ENCODE results near the gene FBXW7. TPM values are rescaled to one million over a fixed set of nuclear protein-coding genes. Genes with fewer than 3 reads are reported as not detected.
A peak's percentile ranks its signal among the peaks of the same experiment; 100 is the strongest.

Gene FBXW7
- total RNA-seq, 1 donor from 2014 or later = 21.0 TPM

- Mint-ChIP-seq H3K36me3 (ENCODE audit: unreplicated experiment) (peaks cover 2% of the 10 kb centered on the region), H3K27ac (ENCODE audit: unreplicated experiment) (peak overlapping the region; percentile 75), H3K9me3 (ENCODE audit: unreplicated experiment) (no peaks in the 10 kb centered on the region), H3K27me3 (ENCODE audit: unreplicated experiment) (no peaks in the 10 kb centered on the region), H3K4me3 (ENCODE audit: unreplicated experiment) (peak overlapping the region; percentile 84), H3K4me1 (ENCODE audit: unreplicated experiment) (peaks cover 38% of the 10 kb centered on the region)
- DNase-seq (ENCODE audit: extremely low spot score, unreplicated experiment) = no peak
- TF ChIP-seq CTCF (IDR thresholded peaks at IDR 0.05) = no peak
Measured at GRCh38 chr4:152534541-152535359, 1.1 kb downstream of the FBXW7 start.

GRCh38 chr4:152531479-152531878 lies 4.4 kb downstream of the FBXW7 start:
- H3K9me3 Mint-ChIP-seq (ENCODE audit: unreplicated experiment) = no peaks in the 10 kb centered on the region
- no peaks in the 10 kb centered on the region for H3K27me3 Mint-ChIP-seq (ENCODE audit: unreplicated experiment)

GRCh38 chr4:152530600-152530999 lies 5.3 kb downstream of the FBXW7 start:
- no peak for DNase-seq (ENCODE audit: extremely low spot score, unreplicated experiment)
- peaks cover 2% of the 10 kb centered on the region for H3K36me3 Mint-ChIP-seq (ENCODE audit: unreplicated experiment)
- H3K27me3 Mint-ChIP-seq (ENCODE audit: unreplicated experiment) = no peaks in the 10 kb centered on the region
- no peaks in the 10 kb centered on the region for H3K9me3 Mint-ChIP-seq (ENCODE audit: unreplicated experiment)
- H3K4me1 Mint-ChIP-seq (ENCODE audit: unreplicated experiment) = peaks cover 23% of the 10 kb centered on the region
- no peak for TF ChIP-seq CTCF (IDR thresholded peaks at IDR 0.05)
- H3K4me3 Mint-ChIP-seq (ENCODE audit: unreplicated experiment) = no peak overlapping the region
- H3K27ac Mint-ChIP-seq (ENCODE audit: unreplicated experiment) = no peak overlapping the region

More at GRCh38 chr4:152531479-152531878, 4.4 kb downstream of the FBXW7 start:
- peaks cover 2% of the 10 kb centered on the region for H3K36me3 Mint-ChIP-seq (ENCODE audit: unreplicated experiment)
- no peak for TF ChIP-seq CTCF (IDR thresholded peaks at IDR 0.05)
- DNase-seq (ENCODE audit: extremely low spot score, unreplicated experiment) = no peak
- peaks cover 23% of the 10 kb centered on the region for H3K4me1 Mint-ChIP-seq (ENCODE audit: unreplicated experiment)
- no peak overlapping the region for H3K27ac Mint-ChIP-seq (ENCODE audit: unreplicated experiment)
- H3K4me3 Mint-ChIP-seq (ENCODE audit: unreplicated experiment) = no peak overlapping the region

GRCh38 chr4:152529880-152530279 lies 6.0 kb downstream of the FBXW7 start:
- Mint-ChIP-seq H3K36me3 (ENCODE audit: unreplicated experiment) (peaks cover 2% of the 10 kb centered on the region), H3K27me3 (ENCODE audit: unreplicated experiment) (no peaks in the 10 kb centered on the region), H3K4me3 (ENCODE audit: unreplicated experiment) (no peak overlapping the region), H3K27ac (ENCODE audit: unreplicated experiment) (no peak overlapping the region), H3K4me1 (ENCODE audit: unreplicated experiment) (peaks cover 23% of the 10 kb centered on the region), H3K9me3 (ENCODE audit: unreplicated experiment) (no peaks in the 10 kb centered on the region)
- TF ChIP-seq CTCF (IDR thresholded peaks at IDR 0.05) = no peak
- DNase-seq (ENCODE audit: extremely low spot score, unreplicated experiment) = no peak

GRCh38 chr4:152528060-152528459 lies 7.8 kb downstream of the FBXW7 start:
- Mint-ChIP-seq H3K27ac (ENCODE audit: unreplicated experiment) (no peak overlapping the region), H3K4me3 (ENCODE audit: unreplicated experiment) (no peak overlapping the region), H3K36me3 (ENCODE audit: unreplicated experiment) (peaks cover 2% of the 10 kb centered on the region), H3K9me3 (ENCODE audit: unreplicated experiment) (no peaks in the 10 kb centered on the region), H3K27me3 (ENCODE audit: unreplicated experiment) (no peaks in the 10 kb centered on the region), H3K4me1 (ENCODE audit: unreplicated experiment) (peaks cover 7% of the 10 kb centered on the region)
- TF ChIP-seq CTCF (IDR thresholded peaks at IDR 0.05) = no peak
- DNase-seq (ENCODE audit: extremely low spot score, unreplicated experiment) = no peak

Measured in osteocyte (in vitro differentiated cells).